GM19372 (cell line): ENCODE data around the gene TRMT1.

Source experiments
- ATAC-seq: cut with Tn5 transposase; IDR thresholded peaks from one replicate; pipeline ENCODE4 v1.9.1; 2021; ENCODE audit warnings: mild to moderate bottlenecking, low read depth, moderate library complexity; ENCODE audit not compliant: unreplicated experiment

TRMT1 gene

DNA sequence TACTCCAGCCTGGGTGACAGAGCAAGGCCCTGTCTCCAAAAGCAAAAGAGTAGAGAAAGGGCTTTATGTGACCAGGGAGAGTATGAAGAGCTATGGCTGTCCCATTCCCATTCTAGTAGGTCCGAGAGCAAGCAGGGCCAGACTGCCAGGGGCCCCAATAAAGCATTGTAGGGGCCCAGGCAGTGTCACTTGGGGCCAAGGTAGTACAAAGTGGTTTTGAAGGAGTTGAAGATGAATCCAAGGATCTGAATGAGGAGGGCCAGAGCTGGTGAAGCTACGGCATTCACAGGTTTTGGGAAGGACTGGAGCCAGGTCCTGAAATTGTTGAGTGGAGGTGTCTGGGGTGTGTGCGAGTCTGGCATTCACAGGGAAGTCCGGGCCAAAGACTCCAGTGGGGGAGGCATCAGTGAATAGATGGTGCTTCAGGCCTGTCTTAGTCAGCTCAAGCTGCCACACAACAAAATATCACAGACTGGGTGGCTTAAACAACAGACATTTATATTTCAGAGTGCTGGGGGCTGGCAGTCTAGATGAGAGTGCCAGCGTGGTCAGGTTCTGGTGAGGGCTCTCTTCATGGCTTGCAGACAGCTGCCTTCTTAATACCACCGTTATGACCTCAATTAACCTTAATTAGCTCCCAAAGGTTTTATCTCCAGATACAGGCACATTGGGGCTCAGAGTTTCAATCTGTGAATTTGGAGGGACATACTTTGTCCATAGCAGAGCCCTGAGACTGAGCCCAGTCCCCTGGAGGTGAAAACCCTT lies 11.5 kb upstream of the TRMT1 start:
- ATAC-seq, result no peak

DNA sequence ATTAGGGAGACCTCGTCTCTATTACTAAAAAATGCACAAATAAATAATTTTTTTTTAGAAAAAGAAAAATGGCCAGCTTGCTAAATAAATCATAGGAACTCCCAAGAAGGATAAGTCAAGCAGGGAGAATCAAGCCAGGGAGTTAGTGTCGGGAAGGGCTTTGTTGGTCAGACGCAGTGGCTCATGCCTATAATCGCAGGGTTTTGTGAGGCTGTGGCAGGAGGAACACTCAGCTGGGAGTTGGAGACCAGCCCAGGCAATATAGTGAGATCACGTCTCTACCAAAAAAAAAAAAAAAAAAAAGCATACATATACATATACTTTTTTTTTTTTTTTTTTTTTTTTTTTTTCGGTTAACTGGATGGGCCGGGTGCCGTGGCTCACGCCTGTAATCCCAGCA lies 10.5 kb upstream of the TRMT1 start:
- no peak for ATAC-seq

DNA sequence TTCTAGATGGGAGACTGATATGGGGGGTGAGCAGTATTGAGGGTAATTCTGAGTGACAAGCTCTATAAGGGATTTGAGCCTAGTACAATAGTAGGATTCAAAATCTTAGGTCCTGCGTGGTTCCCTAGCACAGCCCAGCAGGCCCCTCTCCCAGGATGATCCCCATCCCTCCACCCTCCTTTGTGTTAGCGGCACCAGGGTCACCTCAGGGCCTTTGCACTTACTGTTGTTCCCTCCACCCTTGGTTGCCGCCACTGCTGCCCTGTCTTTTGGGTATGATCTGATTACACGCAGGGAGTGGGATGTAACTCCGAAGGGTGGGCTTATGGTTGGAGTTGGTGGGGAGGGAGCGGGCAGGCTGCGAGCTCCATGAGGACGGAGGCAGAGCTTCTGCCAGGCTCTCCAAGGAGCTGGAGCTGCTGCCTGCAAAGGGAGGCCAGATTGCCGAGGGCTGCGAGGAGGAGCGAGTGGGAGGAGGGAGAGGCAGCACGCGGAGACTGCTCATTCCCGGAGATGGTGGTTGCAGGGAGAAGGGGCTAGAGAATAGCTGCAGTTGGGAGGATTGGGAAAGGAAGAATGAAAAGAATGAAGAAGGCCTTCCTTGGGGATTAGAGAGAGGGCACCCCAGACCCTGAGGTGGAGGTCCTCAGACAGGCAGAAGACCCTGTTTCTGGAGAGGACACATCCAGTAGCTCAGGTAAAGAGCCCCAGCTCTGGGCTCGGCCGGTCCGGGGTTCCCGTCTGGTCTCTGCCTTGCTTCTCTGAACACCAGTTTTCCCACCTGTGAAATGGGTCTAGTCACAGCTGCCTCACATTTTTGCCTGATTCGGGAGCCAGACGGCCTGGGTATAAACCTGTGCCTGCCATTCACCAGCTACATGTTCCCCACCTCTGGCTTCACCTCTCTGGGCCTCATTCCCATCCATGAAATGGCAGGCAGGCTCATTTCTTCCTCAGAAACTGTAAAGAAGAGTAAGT lies 6.7 kb upstream of the TRMT1 start:
- no peak for ATAC-seq

DNA sequence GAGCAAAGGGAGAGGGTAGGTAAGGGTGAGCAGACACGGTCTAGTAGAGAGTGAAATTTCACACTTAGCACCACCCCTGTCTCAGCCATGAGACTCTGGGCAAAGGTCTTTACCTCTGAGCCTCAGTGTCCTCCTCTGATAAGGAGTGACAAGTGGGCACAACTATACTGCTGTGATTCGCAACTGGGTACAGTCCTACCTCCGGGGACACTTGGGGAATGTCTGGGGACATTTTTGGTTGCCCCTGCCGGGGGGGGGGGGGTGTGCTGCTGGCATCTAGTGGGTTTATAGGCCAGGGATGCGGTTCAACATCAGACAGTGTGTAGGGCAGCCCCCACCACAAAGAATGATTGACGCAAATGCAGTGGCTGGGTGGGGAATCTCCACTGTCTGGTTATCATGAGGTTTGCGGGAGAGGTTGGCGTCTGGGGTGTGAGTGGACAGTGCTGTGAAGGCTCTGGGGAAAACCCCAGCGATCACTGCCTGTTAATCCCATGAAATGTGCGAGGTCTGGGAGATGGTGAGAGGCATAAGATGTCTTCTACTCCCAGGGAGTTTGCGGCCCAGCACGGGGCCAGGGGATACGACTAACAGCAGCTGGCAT lies 5.8 kb upstream of the TRMT1 start:
- ATAC-seq, result no peak

GRCh38 chr19:13121551-13122274 lies 5.2 kb upstream of the TRMT1 start:
- ATAC-seq, result no peak

GRCh38 chr19:13120817-13121216 lies 4.3 kb upstream of the TRMT1 start:
- no peak for ATAC-seq

DNA sequence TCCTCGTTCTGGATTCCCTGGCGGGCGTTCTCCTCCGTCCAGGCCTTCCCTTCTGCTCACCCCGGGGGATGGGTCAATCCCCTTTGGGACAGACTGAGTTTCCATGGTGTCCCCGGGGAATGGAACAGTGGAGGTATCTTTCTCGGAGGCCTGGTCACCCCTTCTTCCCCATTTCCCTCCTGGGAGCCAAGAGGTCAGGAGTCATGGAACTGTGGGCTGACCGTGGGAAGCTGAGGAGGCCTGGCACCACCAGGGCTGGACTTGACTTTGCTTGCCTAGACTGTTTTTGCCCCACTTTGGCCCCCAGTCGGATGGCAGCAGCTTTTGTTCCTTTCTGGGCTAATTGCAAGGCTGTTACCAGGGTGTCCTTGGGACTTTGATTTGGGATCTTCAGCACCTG lies 3.5 kb upstream of the TRMT1 start:
- no peak for ATAC-seq

- ATAC-seq, result no peak
Observed at GRCh38 chr19:13119627-13120026, 3.1 kb upstream of the TRMT1 start.

DNA sequence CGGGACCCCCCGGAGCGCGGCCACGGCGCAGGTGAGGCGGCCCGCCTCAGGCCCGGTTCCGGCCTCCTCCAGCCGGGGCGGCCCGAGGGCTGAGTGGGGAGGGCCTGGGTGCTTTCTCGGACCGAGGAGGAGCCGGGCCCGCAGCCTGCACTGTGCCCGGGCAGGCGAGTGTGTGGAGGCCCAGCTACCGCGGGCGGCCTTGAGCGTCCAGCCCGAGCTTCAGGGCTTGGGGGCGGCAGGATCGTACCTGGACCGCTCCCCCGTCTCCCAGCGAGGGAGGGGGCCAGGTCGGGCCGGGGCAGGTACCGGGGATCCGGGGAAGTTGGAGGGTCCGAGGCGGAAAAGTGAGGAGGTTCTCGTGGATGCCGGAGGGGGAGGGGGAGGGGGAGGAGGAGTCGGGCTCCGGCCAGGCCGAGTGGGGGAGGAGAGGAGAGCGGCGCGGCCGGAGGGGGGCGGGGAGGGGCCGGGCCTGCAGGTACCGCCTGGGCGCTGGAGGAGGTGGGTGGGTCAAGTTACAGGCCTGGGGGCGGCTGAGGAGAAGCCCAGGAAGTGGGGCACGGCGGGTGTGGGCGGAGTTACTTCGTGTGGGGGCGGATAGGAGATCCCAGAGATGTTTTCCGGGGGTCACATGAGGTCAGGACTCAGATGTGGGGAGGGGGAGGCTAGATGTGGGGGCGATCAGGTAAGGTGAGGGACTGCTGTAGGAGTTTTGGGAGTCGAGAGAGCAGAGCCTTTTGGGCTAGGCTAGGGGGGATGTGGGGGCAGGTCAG lies 2.1 kb upstream of the TRMT1 start:
- peak; percentile 4 for ATAC-seq

DNA sequence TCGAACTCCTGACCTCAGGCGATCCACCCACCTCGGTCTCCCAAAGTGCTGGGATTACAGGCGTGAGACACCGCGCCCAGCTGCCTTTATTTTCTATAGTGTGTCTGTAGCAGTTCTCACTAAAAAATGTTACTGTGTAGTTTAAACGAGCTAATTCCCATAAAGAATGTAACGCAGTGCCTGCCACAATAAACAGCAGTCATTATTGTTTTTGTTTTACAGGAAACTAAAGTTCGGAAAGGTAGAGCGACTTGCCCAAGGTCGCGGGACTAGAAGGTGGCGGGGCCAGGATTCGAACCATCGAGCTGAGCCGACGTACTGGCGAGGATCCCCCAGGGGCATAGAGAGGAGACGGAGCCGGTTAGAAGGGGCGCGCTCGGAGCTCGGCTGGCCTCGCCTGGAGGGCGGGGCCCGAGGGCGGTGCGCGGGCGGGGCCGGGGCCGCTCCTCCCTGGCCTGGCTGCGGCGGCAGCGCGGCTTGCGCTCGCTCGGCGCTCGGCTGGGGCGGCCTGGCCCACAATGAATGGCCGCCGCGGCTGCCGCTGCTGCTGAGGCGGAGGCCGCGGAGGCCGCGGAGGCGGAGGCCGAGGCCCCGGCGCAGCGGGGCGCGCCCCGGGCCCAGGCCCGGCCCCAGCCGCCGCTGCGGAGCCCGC lies 1.4 kb upstream of the TRMT1 start, which contains the start of gene NACC1:
Gene NACC1 (plus strand): TSS at position 493 of the 652 bp plus-strand sequence. CDS start 16,944 bp downstream, outside the sequence.
- peak; percentile 52 for ATAC-seq

DNA sequence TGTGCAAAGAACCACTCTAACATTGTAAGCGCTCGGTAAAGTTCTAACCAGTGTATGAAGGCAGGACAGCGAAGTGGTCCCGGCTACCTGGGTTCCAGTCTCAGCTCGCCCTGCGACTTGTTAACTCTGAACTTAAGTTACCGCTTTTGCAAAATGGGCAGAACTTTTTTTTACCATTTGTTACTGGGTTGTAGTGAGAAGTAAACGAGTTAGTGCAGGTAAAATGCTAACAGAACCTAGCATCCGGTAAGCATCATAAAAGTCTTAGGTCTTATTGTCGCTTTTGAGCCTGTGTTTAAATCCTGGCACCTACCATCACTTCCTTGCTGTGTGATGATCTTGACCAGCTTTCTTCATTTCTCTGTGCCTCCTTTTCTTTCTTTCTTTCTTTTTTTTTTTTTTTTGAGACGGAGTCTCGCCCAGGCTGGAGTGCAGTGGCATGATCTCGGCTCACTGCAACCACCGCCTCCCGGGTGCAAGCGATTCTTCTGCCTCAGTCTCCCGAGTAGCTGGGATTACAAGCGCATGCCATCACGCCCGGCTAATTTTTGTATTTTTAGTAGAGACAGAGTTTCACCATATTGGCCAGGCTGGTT lies 734 bp upstream of the TRMT1 start:
- no peak for ATAC-seq

DNA sequence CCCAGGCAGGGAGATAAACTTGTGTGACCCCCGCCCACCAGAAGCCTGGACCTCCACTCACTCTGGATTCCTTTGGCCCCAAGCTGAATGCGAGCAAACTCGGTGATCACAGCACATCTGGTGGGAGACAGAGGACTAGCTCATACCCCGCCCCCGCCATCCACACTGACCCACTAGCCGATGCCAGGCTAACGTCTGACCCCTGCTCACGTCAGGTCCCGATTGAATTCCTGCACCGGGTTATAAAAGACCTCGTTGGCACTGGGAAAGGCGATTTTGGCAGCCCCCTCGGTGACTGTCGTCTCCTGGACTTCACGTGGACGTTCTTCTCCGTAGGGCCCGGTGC lies 631 bp downstream of the TRMT1 start:
- no peak for ATAC-seq

GRCh38 chr19:13112555-13112954 lies 4.0 kb downstream of the TRMT1 start:
- ATAC-seq, result no peak

GRCh38 chr19:13110099-13110610 lies 6.4 kb downstream of the TRMT1 start:
- ATAC-seq, result no peak

DNA sequence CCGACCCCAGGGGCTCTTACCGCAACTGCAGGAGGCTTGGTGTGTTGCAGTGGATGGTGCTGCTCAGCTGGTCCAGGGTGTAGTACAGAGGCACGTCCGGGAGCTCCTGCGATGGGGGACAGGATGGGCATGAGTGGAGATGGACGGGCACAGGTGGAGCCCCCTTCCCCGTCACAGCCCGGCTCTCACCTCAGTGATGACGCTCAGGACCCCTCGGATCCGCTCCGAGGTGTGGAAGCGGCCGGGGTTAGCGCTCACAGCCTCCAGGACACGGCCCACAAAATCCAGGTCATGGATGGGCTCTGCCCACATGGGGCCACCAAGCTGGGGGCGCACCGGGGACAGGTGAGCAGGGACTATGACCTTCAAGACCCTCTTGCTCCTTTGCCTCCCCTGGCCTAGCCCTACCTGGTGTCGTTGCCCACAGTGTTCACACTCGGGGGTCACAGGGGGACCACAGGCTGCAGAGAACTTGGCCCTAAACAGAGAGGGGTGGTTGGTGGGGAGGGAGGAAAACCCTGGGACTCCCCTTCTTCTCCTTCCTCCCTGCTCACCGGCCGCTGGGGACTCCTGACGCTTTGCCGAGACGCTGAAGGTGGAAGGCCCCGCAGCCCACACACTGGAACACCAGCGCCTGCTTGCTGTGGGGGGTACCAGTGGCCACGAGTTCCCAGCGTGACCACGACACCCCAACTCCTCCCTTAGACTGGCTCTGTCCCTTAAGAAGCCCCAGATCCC lies 7.0 kb downstream of the TRMT1 start:
- no peak for ATAC-seq

- no peak for ATAC-seq
Observed at GRCh38 chr19:13104848-13105711, 11.5 kb downstream of the TRMT1 start.

DNA sequence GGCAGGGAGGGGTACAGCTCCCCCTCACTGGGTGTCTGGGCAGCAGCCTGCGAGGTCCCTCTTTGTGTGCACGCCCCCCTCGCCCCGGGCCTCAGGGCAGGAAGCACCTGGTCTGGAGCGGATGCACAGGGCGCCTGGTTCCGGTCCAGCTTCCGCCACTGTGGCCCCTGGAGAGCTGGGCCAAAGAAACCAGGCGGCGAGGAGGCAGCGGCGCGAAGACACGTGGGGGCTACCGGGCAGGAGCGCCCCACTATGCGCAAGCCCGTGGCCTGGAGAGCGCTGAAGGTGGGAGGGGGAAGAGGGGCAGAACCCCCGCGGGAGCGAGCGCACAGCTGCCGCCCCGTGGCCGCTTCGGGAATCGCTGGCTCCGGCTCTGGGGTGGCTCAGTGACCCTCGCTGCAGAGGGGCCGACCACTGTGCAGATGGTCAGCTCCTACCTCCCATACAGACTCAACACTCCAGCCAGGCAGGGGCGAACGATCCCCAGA lies 12.1 kb downstream of the TRMT1 start:
- ATAC-seq, result no peak
